Hypothalamus (tissue), 51 donors: ENCODE measurements around the gene CCDC40.

ENCODE experiments used
- DNase-seq, 51 donors: peaks; one replicate each; lab custom pipeline; 2025; lab: John Stamatoyannopoulos, UW

CCDC40 gene

DNA sequence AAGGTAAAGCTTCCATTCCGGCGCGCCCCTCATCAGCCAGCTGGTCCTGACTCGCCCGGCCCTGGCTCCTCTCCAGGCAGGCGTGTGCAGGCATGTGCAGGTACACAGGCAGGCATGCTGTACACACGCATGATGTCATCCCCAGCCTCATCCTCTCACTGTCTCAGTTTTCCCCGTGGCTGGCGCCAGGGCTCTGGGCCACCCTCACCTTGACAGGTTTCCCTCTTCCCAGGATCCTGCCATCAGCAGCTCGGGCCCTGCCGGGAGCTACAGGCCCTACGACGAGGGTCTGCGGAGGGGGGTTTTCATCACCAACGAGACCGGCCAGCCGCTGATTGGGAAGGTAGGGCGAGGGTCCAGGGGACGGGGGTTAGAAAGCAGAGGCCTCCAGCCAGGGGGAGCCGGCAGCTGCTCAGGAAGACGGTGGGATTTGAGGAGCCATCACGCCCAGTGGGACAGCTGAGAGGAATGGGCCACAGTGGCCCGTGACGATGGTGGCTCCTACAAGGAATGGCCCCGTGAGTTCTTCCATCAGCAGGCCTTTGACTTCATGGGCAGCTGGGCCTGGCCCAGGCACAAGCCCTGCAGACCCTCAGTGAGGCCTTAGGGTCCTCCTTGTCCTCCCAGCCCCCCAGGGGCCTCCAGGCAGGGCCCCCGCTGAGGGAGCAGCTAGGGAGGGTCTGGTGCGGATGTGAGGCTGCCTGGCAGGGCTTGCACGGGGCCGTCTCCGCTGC lies 73.4 kb downstream of the CCDC40 start:
- DNase-seq = no peak

- DNase-seq = no peak
Measured at GRCh38 chr17:80110447-80110812, 74.0 kb downstream of the CCDC40 start.

DNA sequence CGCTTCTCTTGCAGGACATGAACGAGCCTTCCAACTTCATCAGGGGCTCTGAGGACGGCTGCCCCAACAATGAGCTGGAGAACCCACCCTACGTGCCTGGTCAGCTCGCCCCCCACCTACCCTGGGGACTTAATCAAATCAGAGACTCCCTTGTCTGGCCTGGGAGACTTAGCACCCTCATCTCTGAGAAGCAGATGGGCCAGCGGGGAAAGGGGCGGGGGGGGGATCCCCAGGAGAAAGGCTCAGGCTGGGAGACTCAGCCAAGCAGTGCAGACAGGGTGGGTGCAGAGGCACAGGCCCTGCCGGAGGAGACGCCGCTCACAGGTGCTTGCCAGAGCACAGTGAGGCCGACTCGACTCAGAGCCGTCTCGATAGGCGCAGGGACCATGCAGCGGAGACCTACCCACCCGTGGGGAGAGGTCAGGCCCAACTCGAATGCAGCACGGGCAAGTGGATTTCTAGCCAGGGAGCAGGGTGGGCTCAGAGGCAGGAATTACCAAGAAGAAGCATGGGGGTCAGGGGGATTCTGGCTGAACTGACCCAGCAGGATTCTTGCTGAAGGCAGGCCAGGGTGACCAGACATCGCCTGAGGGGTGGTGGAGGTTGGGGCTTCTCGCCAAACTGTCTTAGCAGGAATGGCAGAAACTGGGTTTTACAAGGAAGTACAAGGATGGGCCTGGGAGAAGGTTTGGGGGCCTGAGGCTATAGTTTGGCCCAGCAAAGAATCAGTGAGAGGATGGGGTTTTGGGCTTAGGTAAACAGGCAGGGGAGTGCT lies 74.7 kb downstream of the CCDC40 start:
- no peak for DNase-seq

DNA sequence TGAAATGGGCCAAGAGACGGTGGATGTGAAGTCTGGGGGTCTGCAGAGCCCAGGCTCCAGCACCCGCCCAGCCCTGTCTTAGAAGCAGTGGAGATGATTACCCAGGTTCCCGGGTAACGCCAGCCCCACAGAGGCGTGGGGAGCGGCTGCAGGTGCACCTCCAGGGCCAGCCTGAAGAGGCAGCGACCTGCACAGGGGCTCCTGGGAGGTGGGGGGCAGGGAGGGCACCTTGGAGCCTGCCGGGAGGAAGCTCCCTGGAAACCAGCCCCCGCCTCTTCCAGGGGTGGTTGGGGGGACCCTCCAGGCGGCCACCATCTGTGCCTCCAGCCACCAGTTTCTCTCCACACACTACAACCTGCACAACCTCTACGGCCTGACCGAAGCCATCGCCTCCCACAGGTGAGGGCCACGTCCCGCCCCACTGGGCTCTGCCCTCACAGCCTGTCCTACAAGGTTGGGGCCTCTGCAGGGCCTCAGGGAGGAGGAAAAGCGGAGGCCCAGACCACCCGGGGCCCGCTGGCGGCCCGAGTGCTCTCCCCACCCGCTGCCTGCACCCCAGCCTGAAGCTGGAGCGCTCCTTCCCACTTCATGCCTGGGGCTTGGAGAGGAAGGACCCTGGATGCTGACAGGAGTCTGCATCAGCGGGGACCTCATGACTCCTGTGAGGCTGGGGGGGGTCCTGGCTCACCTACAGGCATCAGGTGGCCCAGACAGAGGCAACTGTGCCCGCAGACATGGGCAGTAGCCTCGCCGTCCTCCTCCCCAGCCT lies 75.4 kb downstream of the CCDC40 start:
- no peak for DNase-seq

DNA sequence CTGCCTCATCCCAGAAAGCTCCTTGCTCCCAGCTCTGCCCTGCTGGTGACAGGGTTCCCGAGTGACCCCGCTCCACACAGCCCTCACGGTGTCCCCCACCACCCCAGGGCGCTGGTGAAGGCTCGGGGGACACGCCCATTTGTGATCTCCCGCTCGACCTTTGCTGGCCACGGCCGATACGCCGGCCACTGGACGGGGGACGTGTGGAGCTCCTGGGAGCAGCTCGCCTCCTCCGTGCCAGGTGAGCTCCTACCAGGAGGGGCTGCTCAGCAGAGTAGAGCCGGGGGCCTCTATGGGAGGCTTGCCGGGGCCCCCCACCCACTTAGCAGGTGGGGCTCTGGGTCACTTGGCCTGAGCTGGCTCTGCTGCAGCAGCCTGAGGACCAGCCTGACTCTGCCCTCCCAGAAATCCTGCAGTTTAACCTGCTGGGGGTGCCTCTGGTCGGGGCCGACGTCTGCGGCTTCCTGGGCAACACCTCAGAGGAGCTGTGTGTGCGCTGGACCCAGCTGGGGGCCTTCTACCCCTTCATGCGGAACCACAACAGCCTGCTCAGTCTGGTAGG lies 76.1 kb downstream of the CCDC40 start:
- no peak for DNase-seq

DNA sequence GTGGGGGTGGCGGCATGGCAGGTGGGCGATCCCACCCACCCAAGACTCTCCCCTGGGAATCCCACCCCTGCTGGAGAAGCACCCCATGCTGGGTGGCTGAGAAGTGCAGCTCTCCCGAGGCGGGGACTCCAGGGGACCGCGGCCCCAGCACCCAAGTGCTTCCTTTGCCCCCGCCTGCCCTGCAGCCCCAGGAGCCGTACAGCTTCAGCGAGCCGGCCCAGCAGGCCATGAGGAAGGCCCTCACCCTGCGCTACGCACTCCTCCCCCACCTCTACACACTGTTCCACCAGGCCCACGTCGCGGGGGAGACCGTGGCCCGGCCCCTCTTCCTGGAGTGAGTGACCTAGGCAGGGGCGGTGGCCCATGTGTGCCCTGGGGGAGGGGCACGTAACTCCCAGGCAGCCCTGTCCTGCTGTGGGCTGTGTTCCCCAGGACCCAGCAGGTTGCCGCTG lies 76.6 kb downstream of the CCDC40 start:
- no peak for DNase-seq

DNA sequence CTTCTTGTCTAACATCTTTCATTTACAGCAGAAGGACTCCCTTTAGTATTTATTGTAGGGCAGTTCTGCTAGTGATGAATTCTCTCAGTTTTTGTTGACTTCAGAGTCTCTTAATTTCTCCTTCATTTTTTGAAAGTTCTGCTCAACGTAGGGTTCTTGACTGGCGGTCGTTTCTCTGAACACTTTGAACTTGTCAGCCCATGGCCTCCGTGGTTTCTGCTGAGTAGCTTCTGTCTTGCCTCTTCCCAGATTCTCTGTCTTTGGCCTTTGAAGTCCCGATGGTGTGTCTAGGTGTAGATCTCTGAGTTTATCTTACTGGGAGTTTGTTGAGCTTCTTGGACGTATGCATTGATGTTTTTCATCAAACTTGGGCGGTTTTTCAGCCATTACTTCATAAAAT lies 78.3 kb downstream of the CCDC40 start:
- no peak for DNase-seq

- DNase-seq = no peak
Measured at GRCh38 chr17:80115159-80115558, 78.7 kb downstream of the CCDC40 start.

GRCh38 chr17:80116276-80116920 lies 80.0 kb downstream of the CCDC40 start:
- DNase-seq = no peak

- no peak for DNase-seq
Measured at GRCh38 chr17:80116921-80117380, 80.5 kb downstream of the CCDC40 start.

DNA sequence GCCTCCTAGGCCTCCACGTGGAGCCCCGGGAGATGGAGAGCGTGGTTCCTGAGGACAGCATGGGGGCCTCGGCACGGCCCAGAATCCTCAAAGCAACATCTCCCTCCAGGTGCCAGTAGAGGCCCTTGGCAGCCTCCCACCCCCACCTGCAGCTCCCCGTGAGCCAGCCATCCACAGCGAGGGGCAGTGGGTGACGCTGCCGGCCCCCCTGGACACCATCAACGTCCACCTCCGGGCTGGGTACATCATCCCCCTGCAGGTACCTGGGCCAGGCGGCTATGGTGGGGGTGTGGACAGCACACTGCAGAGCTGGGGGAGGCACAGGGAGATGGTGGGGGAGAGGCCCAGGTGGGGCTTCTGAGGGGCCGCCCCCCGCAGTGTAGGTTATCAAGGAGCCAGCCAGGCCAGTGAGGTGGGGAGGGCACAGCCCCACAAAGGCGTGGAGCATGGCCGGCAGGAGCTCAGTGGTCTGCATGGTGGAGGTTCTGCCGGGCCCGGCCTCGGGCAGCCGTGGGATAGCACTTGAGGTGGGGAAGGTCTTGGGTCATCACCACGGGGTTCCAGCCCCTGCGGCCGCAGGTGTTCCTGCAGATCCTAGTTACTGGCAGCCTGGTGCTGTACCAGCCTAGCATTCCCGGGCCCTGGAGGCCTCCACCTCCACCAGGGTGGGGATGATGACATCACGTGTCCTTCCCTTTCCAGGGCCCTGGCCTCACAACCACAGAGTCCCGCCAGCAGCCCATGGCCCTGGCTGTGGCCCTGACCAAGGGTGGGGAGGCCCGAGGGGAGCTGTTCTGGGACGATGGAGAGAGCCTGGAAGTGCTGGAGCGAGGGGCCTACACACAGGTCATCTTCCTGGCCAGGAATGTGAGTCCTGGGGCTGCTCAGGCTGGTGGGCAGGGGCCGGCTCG lies 81.3 kb downstream of the CCDC40 start:
- DNase-seq = no peak

GRCh38 chr17:80118601-80119270 lies 82.3 kb downstream of the CCDC40 start:
- DNase-seq = no peak

DNA sequence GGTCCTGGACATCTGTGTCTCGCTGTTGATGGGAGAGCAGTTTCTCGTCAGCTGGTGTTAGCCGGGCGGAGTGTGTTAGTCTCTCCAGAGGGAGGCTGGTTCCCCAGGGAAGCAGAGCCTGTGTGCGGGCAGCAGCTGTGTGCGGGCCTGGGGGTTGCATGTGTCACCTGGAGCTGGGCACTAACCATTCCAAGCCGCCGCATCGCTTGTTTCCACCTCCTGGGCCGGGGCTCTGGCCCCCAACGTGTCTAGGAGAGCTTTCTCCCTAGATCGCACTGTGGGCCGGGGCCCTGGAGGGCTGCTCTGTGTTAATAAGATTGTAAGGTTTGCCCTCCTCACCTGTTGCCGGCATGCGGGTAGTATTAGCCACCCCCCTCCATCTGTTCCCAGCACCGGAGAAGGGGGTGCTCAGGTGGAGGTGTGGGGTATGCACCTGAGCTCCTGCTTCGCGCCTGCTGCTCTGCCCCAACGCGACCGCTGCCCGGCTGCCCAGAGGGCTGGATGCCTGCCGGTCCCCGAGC lies 82.9 kb downstream of the CCDC40 start:
- DNase-seq = no peak

- no peak for DNase-seq
Measured at GRCh38 chr17:80119839-80120238, 83.4 kb downstream of the CCDC40 start.

GRCh38 chr17:80122026-80122575 lies 85.7 kb downstream of the CCDC40 start:
- DNase-seq = no peak

DNA sequence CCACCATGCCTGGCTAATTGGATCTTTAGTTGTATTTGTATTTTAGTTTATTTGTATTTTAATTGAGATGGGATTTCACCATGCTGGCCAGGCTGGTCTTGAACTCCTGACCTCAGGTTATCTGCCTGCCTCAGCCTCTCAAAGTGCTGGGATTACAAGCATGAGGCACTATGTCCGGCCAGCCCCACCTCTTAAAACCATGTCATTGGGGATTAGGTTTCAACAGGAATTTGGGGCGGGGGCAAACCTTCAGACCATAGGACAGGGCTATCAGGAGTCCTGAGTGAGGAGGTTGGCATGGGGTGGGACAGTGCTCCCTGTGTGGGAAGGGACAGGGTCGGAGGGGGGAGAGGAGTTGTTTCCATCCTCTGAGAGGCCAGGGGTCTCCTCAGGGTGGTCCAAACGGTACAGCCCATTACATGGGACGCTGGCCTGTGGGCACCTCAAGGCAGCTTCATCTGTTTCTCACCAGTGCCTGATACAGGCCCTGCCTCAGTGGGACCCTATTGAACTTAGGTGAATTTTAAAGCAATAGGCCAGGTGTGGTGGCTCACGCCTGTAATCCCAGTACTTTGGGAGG lies 86.6 kb downstream of the CCDC40 start:
- no peak for DNase-seq

DNA sequence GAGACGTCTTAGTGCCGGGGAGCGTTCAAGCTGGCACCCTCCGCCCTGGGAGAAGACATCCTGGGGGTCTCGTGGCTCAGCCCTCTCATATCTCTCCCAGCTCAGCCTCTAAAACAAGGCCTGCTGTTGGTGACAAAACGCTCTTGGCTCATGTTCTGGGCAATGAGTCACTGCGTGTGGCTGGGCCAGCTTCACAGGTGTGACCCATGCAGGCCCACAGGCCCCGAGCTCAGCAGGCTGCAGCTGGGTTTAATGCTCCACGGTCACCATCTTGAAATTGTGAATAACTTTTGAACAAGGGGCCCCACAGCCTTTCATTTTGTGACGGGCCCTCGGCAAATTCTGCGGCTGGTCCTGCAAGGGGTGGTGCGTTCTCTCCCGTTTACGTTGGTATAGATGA lies 87.3 kb downstream of the CCDC40 start:
- DNase-seq = no peak
